Endothelial cell of umbilical vein (primary cell): ENCODE results near the gene PCDHA7. TPM values are rescaled to one million over a fixed set of nuclear protein-coding genes. Genes with fewer than 3 reads are reported as not detected.
"Not testable (repeated sequence)": the region's sequence is repeated elsewhere in the genome, so short reads cannot be mapped to it uniquely, and the experiment has no call there.

Experiments used
- BruUV-seq: library from RNA; stranded (reverse); fragments of 400-500 nt; replicated peaks from 2 replicates; lab custom pipeline; 2021; lab: Mats Ljungman, UMichigan
- CTCF ChIA-PET: fragments of 300-600, 350-600 bp; sonication (Branson Sonifier 250); formaldehyde crosslinking; loops from one replicate; lab custom pipeline; 2021; ENCODE audit warnings: antibody characterized with exemption, inconsistent platforms; lab: Charles Lee
- POLR2A ChIA-PET: fragments of 300-600, 350-600 bp; sonication (Branson Sonifier 250); formaldehyde crosslinking; loops from one replicate; lab custom pipeline; 2021; ENCODE audit warnings: antibody characterized with exemption, inconsistent platforms; lab: Charles Lee
- DNase-seq: peaks from one replicate; pipeline ENCODE4 v3.0.0-alpha.2; 2011; ENCODE audit warnings: low read depth, low spot score
- FAIRE-seq: peaks from 2 replicates; lab custom pipeline; 2011; peaks lifted over from hg19 to GRCh38; lab: Jason Lieb, UNC
- H2AFZ ChIP-seq: 2 replicates; pipeline ENCODE4 v1.6.0; 2012; ENCODE audit warnings: low read depth, low read length, control low read depth, inconsistent platforms
- H3K27ac ChIP-seq: 2 replicates; pipeline ENCODE4 v1.5.1; 2011; ENCODE audit warnings: low read depth, mild to moderate bottlenecking, control low read depth, low read length, moderate library complexity; ENCODE audit not compliant: insufficient read depth
- H3K27me3 ChIP-seq, 2 experiments: 2 replicates each; pipeline versions ENCODE4 v1.6.0 to v1.6.1; 2011; ENCODE audit warnings: low read length in 2 of 2, mixed read lengths in 1 of 2; ENCODE audit not compliant: control insufficient read depth in 2 of 2, insufficient read depth in 2 of 2
- H3K36me3 ChIP-seq, 2 experiments: 2 replicates in 1 of 2; 3 replicates in 1 of 2; pipeline ENCODE4 v1.5.1; 2011; ENCODE audit warnings: low read length in 2 of 2, mild to moderate bottlenecking in 1 of 2, moderate library complexity in 1 of 2; ENCODE audit not compliant: control insufficient read depth in 2 of 2, insufficient read depth in 2 of 2; ENCODE audit errors: extremely low read depth in 1 of 2
- H3K4me1 ChIP-seq: 3 replicates; pipeline ENCODE4 v1.5.1; 2011; ENCODE audit warnings: mild to moderate bottlenecking, low read length; ENCODE audit not compliant: control insufficient read depth, insufficient read depth; ENCODE audit errors: extremely low read depth
- H3K4me2 ChIP-seq: 2 replicates; pipeline ENCODE4 v1.6.1; 2011; ENCODE audit warnings: low read length, control low read depth, mixed read lengths; ENCODE audit not compliant: insufficient read depth
- H3K4me3 ChIP-seq, 3 experiments: fragments of 200-600 bp in 1 of 3; sonication (generic), shearing (Covaris generic) in 1 of 3; replicated peaks in 1 of 3; 2 replicates each; pipeline ENCODE4 v1.5.1; 2011 to 2016; ENCODE audit warnings: control low read depth in 3 of 3, low read length in 3 of 3, mild to moderate bottlenecking in 2 of 3, inconsistent platforms in 1 of 3, low read depth in 1 of 3, moderate library complexity in 1 of 3; ENCODE audit not compliant: insufficient read depth in 1 of 3
- H3K79me2 ChIP-seq: 2 replicates; pipeline ENCODE4 v1.6.0; 2012; ENCODE audit warnings: low read length, inconsistent platforms; ENCODE audit not compliant: control insufficient read depth, insufficient read depth
- H3K9ac ChIP-seq: replicated peaks from 2 replicates; pipeline ENCODE3; 2011; ENCODE audit warnings: low read length, control low read depth; ENCODE audit not compliant: insufficient read depth; ENCODE audit errors: extremely low read depth
- H3K9me1 ChIP-seq: replicated peaks from 3 replicates; pipeline ENCODE4 v1.6.0; 2011; ENCODE audit warnings: mild to moderate bottlenecking, low read length; ENCODE audit not compliant: control insufficient read depth, insufficient read depth; ENCODE audit errors: extremely low read depth
- H3K9me3 ChIP-seq: replicated peaks from 2 replicates; pipeline ENCODE4 v1.5.1; 2012; ENCODE audit warnings: low read length, inconsistent platforms; ENCODE audit not compliant: control insufficient read depth, insufficient read depth
- H4K20me1 ChIP-seq: replicated peaks from 2 replicates; pipeline ENCODE3; 2011; ENCODE audit warnings: mild to moderate bottlenecking, low read length; ENCODE audit not compliant: control insufficient read depth, insufficient read depth; ENCODE audit errors: extremely low read depth
- EZH2 ChIP-seq: IDR thresholded peaks from 2 replicates; pipeline ENCODE4 v1.6.1; 2012; ENCODE audit warnings: borderline replicate concordance, low read depth, mild to moderate bottlenecking, moderate library complexity, low read length, inconsistent platforms; ENCODE audit not compliant: severe bottlenecking
- FOS ChIP-seq: IDR thresholded peaks from 2 replicates; pipeline ENCODE4 v1.6.1; 2011; ENCODE audit warnings: mild to moderate bottlenecking, low read length, moderate library complexity, borderline replicate concordance; ENCODE audit not compliant: insufficient read depth
- GATA2 ChIP-seq: IDR thresholded peaks from 2 replicates; pipeline ENCODE4 v1.7.0; 2011; ENCODE audit warnings: low read depth, mild to moderate bottlenecking, moderate library complexity, mixed read lengths, low read length; ENCODE audit not compliant: insufficient read length, insufficient read depth
- MYC ChIP-seq: IDR thresholded peaks from one replicate; pipeline ENCODE4 v1.6.1; 2011; ENCODE audit warnings: mild to moderate bottlenecking, low read depth, low read length
- POLR2A ChIP-seq: IDR thresholded peaks from 2 replicates; pipeline ENCODE4 v1.6.1; 2012; ENCODE audit warnings: low read depth, mild to moderate bottlenecking, control low read depth, low read length
- dilution Hi-C: fragments of 300-500 bp; cut with MboI; formaldehyde crosslinking; loops from one replicate; pipeline ENCODE4 v1.15.0; 2019; ENCODE audit warnings: low sequenced_read_pairs; ENCODE audit not compliant: extremely low pct_ligation_motif_present
- intact Hi-C: fragments of 100-400 bp; cut with micrococcal nuclease; formaldehyde crosslinking; loops from one replicate; pipeline ENCODE4 v1.10.0; 2022
- polyA plus RNA-seq, 4 experiments: library from polyadenylated mRNA; depleted of rRNA in 3 of 4; stranded (reverse) in 3 of 4; unstranded in 1 of 4; fragments of >200 nt; gene quantifications; 2 replicates each; pipeline versions ENCODE4 v1.2.1 to v1.2.3, GENCODE V29; 2011 to 2012; ENCODE audit warnings: missing spikeins in 1 of 4
- total RNA-seq: library from RNA; stranded (reverse); gene quantifications from 2 replicates; pipeline ENCODE4 v1.2.3, GENCODE V29; 2021
- TF ChIP-seq, protein P1 (sequence below): IDR thresholded peaks from 2 replicates; pipeline ENCODE4 v1.6.1; 2011; ENCODE audit not compliant: insufficient read depth, insufficient read length
- TF ChIP-seq, protein P2 (sequence below), 2 donors: IDR thresholded peaks; 1 replicate in 1 of 2; 2 replicates in 1 of 2; pipeline ENCODE4 v1.5.1; 2011; ENCODE audit warnings: low read length in 2 of 2, mild to moderate bottlenecking in 2 of 2, moderate library complexity in 2 of 2, control low read depth in 1 of 2, inconsistent platforms in 1 of 2, low read depth in 1 of 2; ENCODE audit not compliant: insufficient read depth in 1 of 2; ENCODE audit errors: extremely low read depth in 1 of 2

The PCDHA7 gene
- total and polyA plus RNA-seq, 2 donors (not counting 3 experiments of a cell fraction or from before 2014, with no cell fraction given), result 0.07 TPM; not detected in 1

DNA sequence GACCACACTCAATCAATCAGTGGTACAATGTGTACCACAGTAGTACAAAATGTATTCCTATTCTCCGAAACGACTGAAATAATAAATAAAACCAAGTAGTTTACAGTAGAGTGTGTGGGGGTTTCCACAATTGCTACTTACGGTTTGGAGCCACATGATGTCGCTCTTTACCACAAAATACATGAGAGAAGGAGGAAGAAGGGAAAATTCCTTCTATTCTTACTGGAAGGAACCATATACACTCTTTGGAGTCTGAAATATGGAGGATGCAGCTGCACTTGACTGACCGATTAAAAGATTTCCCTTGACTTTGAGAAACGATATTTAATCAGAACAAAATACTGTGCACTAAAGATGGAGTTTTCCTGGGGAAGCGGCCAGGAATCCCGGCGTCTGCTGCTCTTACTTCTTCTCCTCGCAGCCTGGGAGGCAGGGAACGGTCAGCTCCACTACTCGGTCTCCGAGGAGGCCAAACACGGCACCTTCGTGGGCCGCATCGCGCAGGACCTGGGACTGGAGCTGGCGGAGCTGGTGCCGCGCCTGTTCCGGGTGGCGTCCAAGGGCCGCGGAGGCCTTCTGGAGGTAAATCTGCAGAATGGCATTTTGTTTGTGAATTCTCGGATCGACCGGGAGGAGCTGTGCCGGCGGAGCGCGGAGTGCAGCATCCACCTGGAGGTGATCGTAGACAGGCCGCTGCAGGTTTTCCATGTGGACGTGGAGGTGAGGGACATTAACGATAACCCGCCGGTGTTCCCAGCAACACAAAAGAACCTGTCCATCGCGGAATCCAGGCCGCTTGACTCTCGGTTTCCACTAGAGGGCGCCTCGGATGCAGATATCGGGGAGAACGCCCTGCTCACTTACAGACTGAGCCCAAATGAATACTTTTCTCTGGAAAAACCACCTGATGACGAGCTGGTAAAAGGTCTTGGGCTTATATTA, 27.0 kb upstream of the PCDHA7 start, which contains the start of gene PCDHA4:
TSS of gene PCDHA4 (plus strand) at position 235 of the 942 bp plus-strand sequence.
- Histone ChIP-seq H3K9me1 (no peaks in the 10 kb centered on the region), H3K36me3 (no peaks in the 10 kb centered on the region), H3K4me1 (no peaks in the 10 kb centered on the region), H2AFZ (no peak within 1 kb of the TSS), H3K79me2 (no peaks in the 10 kb centered on the region), H3K27ac (no peak within 1 kb of the TSS), H4K20me1 (no peaks in the 10 kb centered on the region), H3K4me2 (no peak within 1 kb of the TSS), H3K4me3 (no peak within 1 kb of the TSS), H3K9me3 (no peaks in the 10 kb centered on the region), H3K9ac (no peak within 1 kb of the TSS), H3K27me3 (no peaks in the 10 kb centered on the region)
- BruUV-seq, result no TSS peak
- TF ChIP-seq GATA2, result no peak
- TF ChIP-seq, protein P1, sequence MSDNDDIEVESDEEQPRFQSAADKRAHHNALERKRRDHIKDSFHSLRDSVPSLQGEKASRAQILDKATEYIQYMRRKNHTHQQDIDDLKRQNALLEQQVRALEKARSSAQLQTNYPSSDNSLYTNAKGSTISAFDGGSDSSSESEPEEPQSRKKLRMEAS, result no peak
- TF ChIP-seq, protein P2, sequence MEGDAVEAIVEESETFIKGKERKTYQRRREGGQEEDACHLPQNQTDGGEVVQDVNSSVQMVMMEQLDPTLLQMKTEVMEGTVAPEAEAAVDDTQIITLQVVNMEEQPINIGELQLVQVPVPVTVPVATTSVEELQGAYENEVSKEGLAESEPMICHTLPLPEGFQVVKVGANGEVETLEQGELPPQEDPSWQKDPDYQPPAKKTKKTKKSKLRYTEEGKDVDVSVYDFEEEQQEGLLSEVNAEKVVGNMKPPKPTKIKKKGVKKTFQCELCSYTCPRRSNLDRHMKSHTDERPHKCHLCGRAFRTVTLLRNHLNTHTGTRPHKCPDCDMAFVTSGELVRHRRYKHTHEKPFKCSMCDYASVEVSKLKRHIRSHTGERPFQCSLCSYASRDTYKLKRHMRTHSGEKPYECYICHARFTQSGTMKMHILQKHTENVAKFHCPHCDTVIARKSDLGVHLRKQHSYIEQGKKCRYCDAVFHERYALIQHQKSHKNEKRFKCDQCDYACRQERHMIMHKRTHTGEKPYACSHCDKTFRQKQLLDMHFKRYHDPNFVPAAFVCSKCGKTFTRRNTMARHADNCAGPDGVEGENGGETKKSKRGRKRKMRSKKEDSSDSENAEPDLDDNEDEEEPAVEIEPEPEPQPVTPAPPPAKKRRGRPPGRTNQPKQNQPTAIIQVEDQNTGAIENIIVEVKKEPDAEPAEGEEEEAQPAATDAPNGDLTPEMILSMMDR (IDR thresholded peaks at IDR 0.05; ENCODE audit: extremely low read depth in 1 of 2, insufficient read depth in 1 of 2, low read depth in 1 of 2, low read length in 2 of 2), result peak; percentile 43 to 53
- TF ChIP-seq EZH2, result no peak
- no peak for TF ChIP-seq FOS
- no peak for TF ChIP-seq MYC
- no peak for TF ChIP-seq POLR2A
- CTCF ChIA-PET, result interaction anchor here (1.1 to 2.0 kb wide), 4 partner anchors 19 to 242 kb away, joined by 3 to 4 read pairs (median 3); no protein-coding TSS in a partner anchor
- intact Hi-C loops, result no loop called here
- DNase-seq, result peak; percentile 12
- POLR2A ChIA-PET, result no interaction called here
- dilution Hi-C loops, result no loop called here
- no peak for FAIRE-seq

DNA sequence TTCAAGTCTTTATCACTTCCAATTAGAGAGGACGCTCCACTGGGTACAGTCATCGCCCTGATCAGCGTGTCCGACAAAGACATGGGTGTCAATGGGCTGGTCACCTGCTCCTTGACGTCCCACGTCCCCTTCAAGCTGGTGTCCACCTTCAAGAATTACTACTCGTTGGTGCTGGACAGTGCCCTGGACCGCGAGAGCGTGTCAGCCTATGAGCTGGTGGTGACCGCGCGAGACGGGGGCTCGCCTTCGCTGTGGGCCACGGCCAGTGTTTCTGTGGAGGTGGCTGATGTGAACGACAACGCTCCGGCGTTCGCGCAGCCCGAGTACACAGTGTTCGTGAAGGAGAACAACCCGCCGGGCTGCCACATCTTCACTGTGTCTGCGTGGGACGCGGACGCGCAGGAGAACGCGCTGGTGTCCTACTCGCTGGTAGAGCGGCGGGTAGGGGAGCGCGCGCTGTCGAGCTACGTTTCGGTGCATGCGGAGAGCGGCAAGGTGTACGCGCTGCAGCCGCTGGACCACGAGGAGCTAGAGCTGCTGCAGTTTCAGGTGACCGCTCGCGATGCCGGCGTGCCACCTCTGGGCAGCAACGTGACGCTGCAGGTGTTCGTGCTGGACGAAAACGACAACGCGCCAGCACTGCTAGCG, 25.7 kb upstream of the PCDHA7 start:
- not testable (repeated sequence) for FAIRE-seq, H3K36me3 ChIP-seq
- CTCF ChIA-PET, result interaction anchor here (1.2 to 1.3 kb wide), 2 partner anchors 39 to 241 kb away, joined by 3 read pairs; no protein-coding TSS in a partner anchor

More for the DNA sequence above, 25.7 kb upstream of the PCDHA7 start:
- H3K4me2 ChIP-seq, H3K4me3 ChIP-seq, H3K27me3 ChIP-seq, dilution Hi-C loops, H3K79me2 ChIP-seq, H4K20me1 ChIP-seq, BruUV-seq, H3K9ac ChIP-seq, DNase-seq, POLR2A ChIA-PET, H3K4me1 ChIP-seq, H3K9me1 ChIP-seq, H3K27ac ChIP-seq, H3K9me3 ChIP-seq, H2AFZ ChIP-seq, intact Hi-C loops: not testable (repeated sequence)
